H1 (cell line): Measurements from ENCODE around the gene HMCN2. TPM values are rescaled to one million over a fixed set of nuclear protein-coding genes. Genes with fewer than 3 reads are reported as not detected.
A peak's percentile ranks its signal among the peaks of the same experiment; 100 is the strongest.

ENCODE experiments used
- CTCF ChIA-PET: fragments of 300-600 bp; sonication (Branson Sonifier 250); formaldehyde crosslinking; loops from one replicate; lab custom pipeline; 2021; ENCODE audit not compliant: partially characterized antibody; lab: Charles Lee
- POLR2A ChIA-PET: fragments of 300-600 bp; sonication (Branson Sonifier 250); formaldehyde crosslinking; loops from one replicate; lab custom pipeline; 2021; ENCODE audit warnings: inconsistent platforms; ENCODE audit not compliant: partially characterized antibody; lab: Charles Lee
- DNase-seq, 2 experiments: peaks; one replicate each; pipeline versions ENCODE4 v3.0.0 to v3.0.0-alpha.2; 2010 to 2022; ENCODE audit warnings: low spot score in 2 of 2, low read depth in 1 of 2, mixed read lengths in 1 of 2
- FAIRE-seq: peaks from 2 replicates; lab custom pipeline; 2011; peaks lifted over from hg19 to GRCh38; lab: Jason Lieb, UNC
- H2AFZ ChIP-seq: 2 replicates; pipeline ENCODE4 v1.8.1; 2012; ENCODE audit warnings: low read length, inconsistent platforms
- H2AK5ac ChIP-seq: 2 replicates; pipeline ENCODE4 v1.6.1; 2013; ENCODE audit warnings: low read depth, low read length
- H2BK120ac ChIP-seq: replicated peaks from 2 replicates; pipeline ENCODE3; 2013; ENCODE audit warnings: low read depth, low read length, inconsistent platforms
- H2BK12ac ChIP-seq: 2 replicates; pipeline ENCODE4 v1.6.1; 2013; ENCODE audit warnings: low read depth, low read length
- H2BK15ac ChIP-seq: 2 replicates; pipeline ENCODE4 v1.6.1; 2013; ENCODE audit warnings: low read length
- H2BK20ac ChIP-seq: 2 replicates; pipeline ENCODE4 v1.6.1; 2013; ENCODE audit warnings: low read length
- H2BK5ac ChIP-seq: 2 replicates; pipeline ENCODE4 v1.6.1; 2013; ENCODE audit warnings: low read depth, low read length
- H3K14ac ChIP-seq: 2 replicates; pipeline ENCODE4 v1.6.1; 2013; ENCODE audit warnings: inconsistent platforms; ENCODE audit not compliant: insufficient read length
- H3K18ac ChIP-seq: 2 replicates; pipeline ENCODE4 v1.6.1; 2013; ENCODE audit warnings: low read length; ENCODE audit errors: extremely low read depth
- H3K23ac ChIP-seq: 2 replicates; pipeline ENCODE4 v1.6.1; 2013; ENCODE audit warnings: inconsistent platforms; ENCODE audit not compliant: insufficient read length
- H3K23me2 ChIP-seq: 2 replicates; pipeline ENCODE4 v1.6.1; 2013; ENCODE audit warnings: low read depth, low read length
- H3K27ac ChIP-seq: 2 replicates; pipeline ENCODE4 v1.6.1; 2011; ENCODE audit warnings: low read depth, low read length, inconsistent platforms
- H3K27me3 ChIP-seq, 4 experiments: replicated peaks in 1 of 4; 1 replicate in 1 of 4; 2 replicates in 3 of 4; pipeline versions ENCODE4 v1.6.1 to v1.8.1; 2011 to 2013; ENCODE audit warnings: low read length in 3 of 4, mild to moderate bottlenecking in 3 of 4, inconsistent platforms in 2 of 4, mixed read lengths in 2 of 4, moderate library complexity in 1 of 4; ENCODE audit not compliant: control insufficient read depth in 3 of 4, insufficient read depth in 3 of 4; ENCODE audit errors: extremely low read depth in 1 of 4
- H3K36me3 ChIP-seq, 4 experiments: 2 replicates each; pipeline versions ENCODE4 v1.6.1 to v1.8.1; 2011 to 2013; ENCODE audit warnings: mild to moderate bottlenecking in 4 of 4, low read length in 3 of 4, moderate library complexity in 2 of 4, control low read depth in 1 of 4, inconsistent platforms in 1 of 4; ENCODE audit not compliant: insufficient read depth in 4 of 4, control insufficient read depth in 2 of 4
- H3K4ac ChIP-seq: replicated peaks from 2 replicates; pipeline ENCODE3; 2013; ENCODE audit warnings: low read length, low read depth, mixed read lengths, inconsistent platforms; ENCODE audit not compliant: insufficient read length
- H3K4me1 ChIP-seq, 4 experiments: replicated peaks in 1 of 4; 1 replicate in 1 of 4; 2 replicates in 3 of 4; pipeline versions ENCODE4 v1.6.1 to v1.8.1; 2011 to 2013; ENCODE audit warnings: low read length in 3 of 4, inconsistent platforms in 2 of 4, mixed read lengths in 1 of 4; ENCODE audit not compliant: insufficient read depth in 4 of 4, control insufficient read depth in 3 of 4
- H3K4me2 ChIP-seq, 2 experiments: 2 replicates each; pipeline versions ENCODE4 v1.6.1 to v1.8.1; 2011 to 2013; ENCODE audit warnings: low read depth in 2 of 2, low read length in 2 of 2, control low read depth in 1 of 2, inconsistent platforms in 1 of 2, mild to moderate bottlenecking in 1 of 2; ENCODE audit not compliant: insufficient read depth in 1 of 2
- H3K4me3 ChIP-seq, 4 experiments: fragments of 200-600, 300-600 bp in 1 of 4; sonication (generic), shearing (Covaris generic), sonication (Bioruptor Twin) in 1 of 4; 2 replicates each; pipeline versions ENCODE4 v1.5.1 to v1.8.1; 2011 to 2016; ENCODE audit warnings: low read length in 4 of 4, low read depth in 3 of 4, control low read depth in 2 of 4, inconsistent platforms in 2 of 4, mild to moderate bottlenecking in 2 of 4, mixed read lengths in 1 of 4, moderate library complexity in 1 of 4; ENCODE audit not compliant: insufficient read depth in 2 of 4; ENCODE audit errors: extremely low read depth in 1 of 4
- H3K56ac ChIP-seq: replicated peaks from 2 replicates; pipeline ENCODE3; 2013; ENCODE audit warnings: low read depth, mild to moderate bottlenecking, mixed read lengths, low read length, inconsistent platforms; ENCODE audit not compliant: insufficient read length
- H3K79me1 ChIP-seq: 2 replicates; pipeline ENCODE4 v1.6.1; 2013; ENCODE audit warnings: low read depth, low read length, control low read depth
- H3K79me2 ChIP-seq, 2 experiments: 2 replicates each; pipeline versions ENCODE4 v1.6.1 to v1.8.1; 2012 to 2013; ENCODE audit warnings: low read length in 2 of 2, mild to moderate bottlenecking in 2 of 2, inconsistent platforms in 1 of 2; ENCODE audit not compliant: insufficient read depth in 2 of 2, control insufficient read depth in 1 of 2
- H3K9ac ChIP-seq, 4 experiments: replicated peaks in 1 of 4; 1 replicate in 1 of 4; 2 replicates in 3 of 4; pipeline versions ENCODE4 v1.6.1 to v1.8.1; 2011 to 2013; ENCODE audit warnings: low read depth in 3 of 4, low read length in 3 of 4, control low read depth in 2 of 4, mild to moderate bottlenecking in 2 of 4, moderate library complexity in 2 of 4, inconsistent platforms in 1 of 4; ENCODE audit errors: extremely low read depth in 1 of 4
- H3K9me3 ChIP-seq, 2 experiments: 2 replicates each; pipeline versions ENCODE4 v1.6.1 to v1.8.1; 2012 to 2013; ENCODE audit warnings: mild to moderate bottlenecking in 2 of 2, moderate library complexity in 2 of 2, control low read depth in 1 of 2, inconsistent platforms in 1 of 2, low read depth in 1 of 2, low read length in 1 of 2, mixed read lengths in 1 of 2; ENCODE audit not compliant: insufficient read depth in 2 of 2
- H4K20me1 ChIP-seq, 2 experiments: replicated peaks in 1 of 2; 2 replicates each; pipeline versions ENCODE3 to v1.8.1; 2011 to 2013; ENCODE audit warnings: inconsistent platforms in 2 of 2, low read length in 2 of 2, mild to moderate bottlenecking in 1 of 2; ENCODE audit not compliant: insufficient read depth in 2 of 2, control insufficient read depth in 1 of 2
- H4K5ac ChIP-seq: 2 replicates; pipeline ENCODE4 v1.6.1; 2013; ENCODE audit warnings: low read length, low read depth, mixed read lengths, inconsistent platforms; ENCODE audit not compliant: insufficient read length
- H4K8ac ChIP-seq: 2 replicates; pipeline ENCODE4 v1.8.0; 2013; ENCODE audit warnings: mild to moderate bottlenecking, moderate library complexity, low read length, inconsistent platforms; ENCODE audit not compliant: insufficient read depth; ENCODE audit errors: extremely low read depth
- H4K91ac ChIP-seq: replicated peaks from 2 replicates; pipeline ENCODE3; 2013; ENCODE audit warnings: low read length, mixed read lengths, inconsistent platforms; ENCODE audit not compliant: insufficient read length
- CREB1 ChIP-seq: IDR thresholded peaks from 2 replicates; pipeline ENCODE4 v1.6.1; 2012; ENCODE audit warnings: inconsistent platforms
- EGR1 ChIP-seq: IDR thresholded peaks from 2 replicates; pipeline ENCODE4 v1.6.1; 2011; ENCODE audit warnings: low read depth, low read length, borderline replicate concordance
- KDM5A ChIP-seq: fragments of 200-600 bp; IDR thresholded peaks from 2 replicates; pipeline ENCODE4 v1.7.1; 2012; ENCODE audit warnings: mild to moderate bottlenecking, low read length, inconsistent platforms, mixed read lengths
- RAD21 ChIP-seq, 2 experiments: IDR thresholded peaks in 1 of 2; conservative IDR thresholded peaks in 1 of 2; 2 replicates each; pipeline ENCODE4 v1.6.1; 2011; ENCODE audit warnings: low read depth in 2 of 2, low read length in 2 of 2, improper control_type of control experiment in 1 of 2, inconsistent platforms in 1 of 2, mild to moderate bottlenecking in 1 of 2, moderate library complexity in 1 of 2
- SAP30 ChIP-seq: fragments of 300-600 bp; sonication (generic); IDR thresholded peaks from 2 replicates; pipeline ENCODE4 v1.7.1; 2012; ENCODE audit warnings: low read length, moderate library complexity, mild to moderate bottlenecking, inconsistent platforms; ENCODE audit not compliant: insufficient read depth, insufficient replicate concordance
- TAF7 ChIP-seq: optimal IDR thresholded peaks from 2 replicates; pipeline ENCODE3; 2011; ENCODE audit warnings: low read depth, mild to moderate bottlenecking, inconsistent platforms, low read length, moderate library complexity, borderline replicate concordance
- WGBS, 2 experiments: shearing (Covaris generic) in 1 of 2; methylation state at CpG; one replicate each; pipeline versions ENCODE4 v1.1.6 to v1.1.7; 2013 to 2015; ENCODE audit warnings: low lambda C conversion rate in 2 of 2, mixed read lengths in 2 of 2, inconsistent platforms in 1 of 2, low coverage in 1 of 2, missing lambda C conversion rate in 1 of 2; ENCODE audit not compliant: insufficient replicate concordance in 2 of 2, insufficient coverage in 1 of 2, insufficient read length in 1 of 2; ENCODE audit errors: extremely low coverage in 1 of 2, missing lambda C conversion rate in 1 of 2; 5-methylcytosine and 5-hydroxymethylcytosine counted together
- polyA plus RNA-seq, 7 experiments: library from polyadenylated mRNA; depleted of rRNA in 3 of 7; stranded (reverse) in 5 of 7; unstranded in 2 of 7; fragments of >200 nt in 5 of 7; fragments of 200-250 nt in 2 of 7; gene quantifications; 1 replicate in 5 of 7; 2 replicates in 1 of 7; 4 replicates in 1 of 7; pipeline versions ENCODE4 v1.2.1 to v1.2.3, GENCODE V29; 2011 to 2013; ENCODE audit warnings: missing spikeins in 2 of 7, mixed read lengths in 2 of 7
- total RNA-seq: library from RNA; stranded (reverse); fragmentation: NEBNext Ultra II Directional; extraction: Animal tissue kit (Norgen Biotek cat#: 25700); gene quantifications from 2 replicates; pipeline ENCODE4 v1.2.1, GENCODE V29; 2021
- TF ChIP-seq, protein P1 (sequence below), 3 experiments: IDR thresholded peaks; 1 replicate in 2 of 3; 2 replicates in 1 of 3; pipeline versions ENCODE4 v1.5.1 to v1.6.1; 2011; ENCODE audit warnings: low read length in 3 of 3, mild to moderate bottlenecking in 3 of 3, inconsistent platforms in 2 of 3, low read depth in 1 of 3, moderate library complexity in 1 of 3; ENCODE audit not compliant: insufficient read depth in 1 of 3; ENCODE audit errors: control extremely low read depth in 1 of 3
- TF ChIP-seq, protein P2 (sequence below): IDR thresholded peaks from 2 replicates; pipeline ENCODE4 v1.6.1; 2012; ENCODE audit warnings: inconsistent platforms
- TF ChIP-seq, protein P3 (sequence below): IDR thresholded peaks from 2 replicates; pipeline ENCODE4 v1.6.1; 2012; ENCODE audit warnings: inconsistent platforms

HMCN2 gene
- total and polyA plus RNA-seq, 2 of the 8 experiments (the other 6 are each of a cell fraction or from before 2014, with no cell fraction given), result 5.0 to 9.1 TPM

DNA sequence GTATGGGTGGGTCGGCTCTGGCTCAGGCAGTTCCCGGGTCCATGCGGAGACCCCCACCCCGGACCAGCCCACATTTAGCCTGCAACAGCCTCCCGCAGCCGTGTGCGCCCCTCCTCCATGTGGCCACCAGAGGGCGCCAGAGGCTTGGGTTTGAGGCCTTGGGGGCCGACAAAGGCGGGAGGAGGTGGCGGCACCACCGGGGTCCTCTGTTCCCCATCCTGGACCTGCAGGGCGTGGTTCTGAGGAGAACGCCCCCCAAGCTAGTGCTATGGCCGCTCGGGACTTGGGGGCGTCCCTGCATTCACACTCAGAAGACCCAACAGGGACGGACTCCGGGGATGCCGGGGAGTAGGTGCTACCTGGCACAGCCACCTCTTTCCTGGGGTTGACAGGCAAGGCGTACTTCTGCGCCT is 195.7 kb downstream of the HMCN2 start:
- H3K79me2 ChIP-seq, result no peaks in the 10 kb centered on the region
- no peak overlapping the region for H3K18ac ChIP-seq
- H3K36me3 ChIP-seq, result peaks cover 0 to 11% (median 0%) of the 10 kb centered on the region in 4 experiments; a peak in 1 of 8 replicates
- H2BK12ac ChIP-seq, result no peak overlapping the region
- H3K4ac ChIP-seq, result no peak overlapping the region
- WGBS, 2 experiments, result 34% methylated on average over 21 of the region's 22 CpGs; no CpG with 5 or more reads in 1 of the 2 experiments
- H4K91ac ChIP-seq, result no peak overlapping the region
- no peak overlapping the region for H3K56ac ChIP-seq
- H3K27ac ChIP-seq, result no peak overlapping the region
- H3K79me1 ChIP-seq, result no peaks in the 10 kb centered on the region
- H3K4me2 ChIP-seq, result no peak overlapping the region
- no peak overlapping the region for H3K23ac ChIP-seq
- H3K4me3 ChIP-seq, result no peak overlapping the region
- H3K23me2 ChIP-seq, result no peaks in the 10 kb centered on the region
- peaks cover 0 to 2% of the 10 kb centered on the region in 2 experiments for H4K20me1 ChIP-seq
- H2BK15ac ChIP-seq, result no peak overlapping the region
- H4K5ac ChIP-seq, result no peak overlapping the region
- H3K14ac ChIP-seq, result no peak overlapping the region
- TF ChIP-seq CREB1 (0 out of 2 replicates have a peak, but pooled peaks have one; percentile 21), KDM5A (no peak), EGR1 (peak; percentile 28; the same call in 1 of the 2 replicates), RAD21 (IDR thresholded peaks at IDR 0.05 in 1 of 2, conservative IDR thresholded peaks at IDR 0.05 in 1 of 2; ENCODE audit: low read depth in 2 of 2, low read length in 2 of 2) (peak; percentile 95 to 98), TAF7 (no peak), SAP30 (no peak)
- TF ChIP-seq, protein P1, sequence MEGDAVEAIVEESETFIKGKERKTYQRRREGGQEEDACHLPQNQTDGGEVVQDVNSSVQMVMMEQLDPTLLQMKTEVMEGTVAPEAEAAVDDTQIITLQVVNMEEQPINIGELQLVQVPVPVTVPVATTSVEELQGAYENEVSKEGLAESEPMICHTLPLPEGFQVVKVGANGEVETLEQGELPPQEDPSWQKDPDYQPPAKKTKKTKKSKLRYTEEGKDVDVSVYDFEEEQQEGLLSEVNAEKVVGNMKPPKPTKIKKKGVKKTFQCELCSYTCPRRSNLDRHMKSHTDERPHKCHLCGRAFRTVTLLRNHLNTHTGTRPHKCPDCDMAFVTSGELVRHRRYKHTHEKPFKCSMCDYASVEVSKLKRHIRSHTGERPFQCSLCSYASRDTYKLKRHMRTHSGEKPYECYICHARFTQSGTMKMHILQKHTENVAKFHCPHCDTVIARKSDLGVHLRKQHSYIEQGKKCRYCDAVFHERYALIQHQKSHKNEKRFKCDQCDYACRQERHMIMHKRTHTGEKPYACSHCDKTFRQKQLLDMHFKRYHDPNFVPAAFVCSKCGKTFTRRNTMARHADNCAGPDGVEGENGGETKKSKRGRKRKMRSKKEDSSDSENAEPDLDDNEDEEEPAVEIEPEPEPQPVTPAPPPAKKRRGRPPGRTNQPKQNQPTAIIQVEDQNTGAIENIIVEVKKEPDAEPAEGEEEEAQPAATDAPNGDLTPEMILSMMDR (IDR thresholded peaks at IDR 0.05; ENCODE audit: control extremely low read depth in 1 of 3, insufficient read depth in 1 of 3, low read depth in 1 of 3, low read length in 3 of 3), result peak in 2 of 3 experiments; percentile 88 to 96; a peak in 3 of 4 replicates
- TF ChIP-seq, protein P2, sequence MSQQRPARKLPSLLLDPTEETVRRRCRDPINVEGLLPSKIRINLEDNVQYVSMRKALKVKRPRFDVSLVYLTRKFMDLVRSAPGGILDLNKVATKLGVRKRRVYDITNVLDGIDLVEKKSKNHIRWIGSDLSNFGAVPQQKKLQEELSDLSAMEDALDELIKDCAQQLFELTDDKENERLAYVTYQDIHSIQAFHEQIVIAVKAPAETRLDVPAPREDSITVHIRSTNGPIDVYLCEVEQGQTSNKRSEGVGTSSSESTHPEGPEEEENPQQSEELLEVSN, result peak; percentile 67
- TF ChIP-seq, protein P3, sequence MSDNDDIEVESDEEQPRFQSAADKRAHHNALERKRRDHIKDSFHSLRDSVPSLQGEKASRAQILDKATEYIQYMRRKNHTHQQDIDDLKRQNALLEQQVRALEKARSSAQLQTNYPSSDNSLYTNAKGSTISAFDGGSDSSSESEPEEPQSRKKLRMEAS, result peak; percentile 55
- TF ChIP-seq, all 59 proteins: peak for 6
- no peak overlapping the region for H2AFZ ChIP-seq
- H4K8ac ChIP-seq, result no peak overlapping the region
- no peaks in the 10 kb centered on the region; a peak in 2 of 7 replicates for H3K4me1 ChIP-seq
- H3K27me3 ChIP-seq, result no peaks in the 10 kb centered on the region
- no peak overlapping the region for H2BK20ac ChIP-seq
- no peak overlapping the region for H2BK5ac ChIP-seq
- FAIRE-seq, result peak; percentile 65
- CTCF ChIA-PET, result interaction anchor here (0.5 to 11.9 kb wide), 39 partner anchors 9 to 352 kb away, joined by 3 to 136 read pairs (median 4); partner anchors contain the start of gene EXOSC2
- POLR2A ChIA-PET, result interaction anchor here (0.7 kb wide), 1 partner anchor 223 kb away, joined by 4 read pairs; no protein-coding TSS in a partner anchor
- H3K9ac ChIP-seq, result no peak overlapping the region
- DNase-seq, result peak in 1 of 2 experiments; percentile 96
- no peaks in the 10 kb centered on the region for H3K9me3 ChIP-seq
- no peak overlapping the region for H2BK120ac ChIP-seq
- no peak overlapping the region for H2AK5ac ChIP-seq
